HCT116 (cell line): ENCODE data around the gene EPHA10. TPM values are rescaled to one million over a fixed set of nuclear protein-coding genes. Genes with fewer than 3 reads are reported as not detected.

Source experiments
- ATAC-seq: fragments of 200-7000 bp; cut with Tn5 transposase; 2 replicates; pipeline ENCODE4 v1.9.1; 2020; ENCODE audit warnings: mild to moderate bottlenecking, moderate library complexity
- BruUV-seq: library from RNA; stranded (reverse); fragments of 400-500 nt; replicated peaks from 2 replicates; lab custom pipeline; 2021; lab: Mats Ljungman, UMichigan
- CTCF ChIA-PET: fragments of 300-600 bp; sonication (Branson Sonifier 250); formaldehyde crosslinking; loops from one replicate; lab custom pipeline; 2021; ENCODE audit warnings: antibody characterized with exemption; lab: Charles Lee
- POLR2A ChIA-PET: fragments of 300-600, 350-600 bp; sonication (Branson Sonifier 250); formaldehyde crosslinking; loops from one replicate; lab custom pipeline; 2021; ENCODE audit warnings: antibody characterized with exemption; lab: Charles Lee
- RAD21 ChIA-PET, 2 experiments: fragments of 300-600 bp; sonication (Branson Sonifier 250); formaldehyde crosslinking; loops; one replicate each; lab custom pipeline; 2023; ENCODE audit warnings: low total read pairs in 2 of 2; ENCODE audit not compliant: uncharacterized antibody in 2 of 2, unreplicated experiment in 2 of 2, low non-redundant PET in 1 of 2; lab: Charles Lee
- DNase-seq: peaks from one replicate; pipeline ENCODE4 v3.0.0-alpha.2; 2010; ENCODE audit warnings: low read depth, low spot score
- H2AFZ ChIP-seq: fragments of 200-600 bp; shearing (Covaris generic), sonication (generic); 2 replicates; pipeline ENCODE4 v1.6.1; 2017; ENCODE audit warnings: low read depth, mixed run types, mixed read lengths, antibody characterized with exemption, low read length; ENCODE audit not compliant: poor library complexity, severe bottlenecking
- H3K27ac ChIP-seq: 2 replicates; pipeline ENCODE4 v1.5.1; 2012; ENCODE audit warnings: low read depth, low read length
- H3K27me3 ChIP-seq: fragments of 200-600 bp; sonication (generic); 2 replicates; pipeline ENCODE4 v1.6.1; 2016; ENCODE audit warnings: mixed run types, low read length, mixed read lengths; ENCODE audit not compliant: insufficient read depth
- H3K36me3 ChIP-seq, 2 experiments: fragments of 200-500 bp in 1 of 2; fragments of 200-600 bp in 1 of 2; sonication (Bioruptor generic) in 1 of 2; sonication (generic) in 1 of 2; 2 replicates each; pipeline versions ENCODE4 v1.5.1 to v1.6.1; 2014 to 2016; ENCODE audit warnings: low read length in 2 of 2, inconsistent platforms in 1 of 2, mixed read lengths in 1 of 2, mixed run types in 1 of 2; ENCODE audit not compliant: insufficient read depth in 2 of 2, control insufficient read depth in 1 of 2
- H3K4me1 ChIP-seq, 2 experiments: fragments of 200-600 bp in 1 of 2; sonication (generic) in 1 of 2; 2 replicates each; pipeline versions ENCODE4 v1.5.1 to v1.6.1; 2012 to 2017; ENCODE audit warnings: low read length in 2 of 2, inconsistent platforms in 1 of 2, mild to moderate bottlenecking in 1 of 2, mixed read lengths in 1 of 2, mixed run types in 1 of 2, moderate library complexity in 1 of 2; ENCODE audit not compliant: insufficient read depth in 2 of 2, control insufficient read depth in 1 of 2
- H3K4me2 ChIP-seq: fragments of 200-600 bp; sonication (generic); 2 replicates; pipeline ENCODE4 v1.6.1; 2017; ENCODE audit warnings: mixed run types, low read length, mixed read lengths
- H3K4me3 ChIP-seq, 2 experiments: fragments of 200-600 bp in 1 of 2; sonication (generic) in 1 of 2; replicated peaks in 1 of 2; 2 replicates each; pipeline ENCODE4 v1.5.1; 2011 to 2016; ENCODE audit warnings: low read length in 2 of 2, control low read depth in 1 of 2, low read depth in 1 of 2, mild to moderate bottlenecking in 1 of 2, mixed read lengths in 1 of 2, mixed run types in 1 of 2
- H3K79me2 ChIP-seq: fragments of 200-600 bp; sonication (generic); 2 replicates; pipeline ENCODE4 v1.6.1; 2017; ENCODE audit warnings: mild to moderate bottlenecking, mixed run types, low read length, moderate library complexity, mixed read lengths; ENCODE audit not compliant: insufficient read depth
- H3K9ac ChIP-seq: fragments of 200-600 bp; sonication (generic); 2 replicates; pipeline ENCODE4 v1.6.1; 2016; ENCODE audit warnings: low read length, mixed read lengths
- H3K9me2 ChIP-seq: fragments of 200-600 bp; sonication (generic), shearing (Covaris generic); 2 replicates; pipeline ENCODE4 v1.6.1; 2017; ENCODE audit warnings: mixed run types, mild to moderate bottlenecking, moderate library complexity; ENCODE audit not compliant: insufficient read depth
- H3K9me3 ChIP-seq, 2 experiments: fragments of 200-500 bp in 1 of 2; fragments of 200-600 bp in 1 of 2; sonication (Bioruptor generic) in 1 of 2; sonication (generic) in 1 of 2; 2 replicates each; pipeline ENCODE4 v1.6.1; 2014 to 2017; ENCODE audit warnings: low read length in 2 of 2, mixed read lengths in 2 of 2, inconsistent platforms in 1 of 2, low read depth in 1 of 2, mild to moderate bottlenecking in 1 of 2, mixed run types in 1 of 2, moderate library complexity in 1 of 2; ENCODE audit not compliant: control insufficient read depth in 1 of 2, insufficient read depth in 1 of 2
- H4K20me1 ChIP-seq: fragments of 200-600 bp; sonication (generic), shearing (Covaris generic); 2 replicates; pipeline ENCODE4 v1.6.1; 2017; ENCODE audit warnings: mixed run types, mild to moderate bottlenecking, moderate library complexity; ENCODE audit not compliant: insufficient read depth
- ATF3 ChIP-seq: IDR thresholded peaks from 2 replicates; pipeline ENCODE4 v1.6.1; 2012
- CEBPB ChIP-seq: IDR thresholded peaks from 2 replicates; pipeline ENCODE4 v1.6.1; 2012; ENCODE audit warnings: low read depth
- EGR1 ChIP-seq: IDR thresholded peaks from 2 replicates; pipeline ENCODE4 v1.6.1; 2012; ENCODE audit warnings: low read depth
- ELF1 ChIP-seq: IDR thresholded peaks from 2 replicates; pipeline ENCODE4 v1.6.1; 2012; ENCODE audit warnings: low read depth, borderline replicate concordance
- EZH2 ChIP-seq: fragments of 200-600 bp; sonication (generic); IDR thresholded peaks from 2 replicates; pipeline ENCODE4 v1.6.1; 2017; ENCODE audit warnings: antibody characterized with exemption, mixed run types
- FOSL1 ChIP-seq: IDR thresholded peaks from 2 replicates; pipeline ENCODE4 v1.6.1; 2012; ENCODE audit warnings: low read depth
- JUND ChIP-seq: IDR thresholded peaks from 2 replicates; pipeline ENCODE4 v1.6.1; 2012
- MAX ChIP-seq: IDR thresholded peaks from 2 replicates; pipeline ENCODE4 v1.6.1; 2012
- POLR2A ChIP-seq: IDR thresholded peaks from 2 replicates; pipeline ENCODE4 v1.7.0; 2011; ENCODE audit warnings: borderline replicate concordance; ENCODE audit not compliant: insufficient read depth, insufficient read length; ENCODE audit errors: extremely low read depth
- POLR2AphosphoS5 ChIP-seq: IDR thresholded peaks from 2 replicates; pipeline ENCODE4 v1.6.1; 2011; ENCODE audit warnings: mild to moderate bottlenecking, low read depth, low read length, moderate library complexity
- RAD21 ChIP-seq: IDR thresholded peaks from 2 replicates; pipeline ENCODE4 v1.6.1; 2012; ENCODE audit warnings: low read depth, mild to moderate bottlenecking
- REST ChIP-seq: IDR thresholded peaks from 2 replicates; pipeline ENCODE4 v1.6.1; 2012; ENCODE audit warnings: low read depth
- SIN3A ChIP-seq: IDR thresholded peaks from 2 replicates; pipeline ENCODE4 v1.6.1; 2012; ENCODE audit warnings: low read depth
- SP1 ChIP-seq: IDR thresholded peaks from 2 replicates; pipeline ENCODE4 v1.6.1; 2012; ENCODE audit warnings: low read depth
- SRF ChIP-seq: IDR thresholded peaks from 2 replicates; pipeline ENCODE4 v1.6.1; 2012; ENCODE audit warnings: low read depth
- TCF7L2 ChIP-seq: IDR thresholded peaks from 2 replicates; pipeline ENCODE4 v1.7.0; 2011; ENCODE audit warnings: borderline replicate concordance, inconsistent platforms; ENCODE audit not compliant: insufficient read depth, insufficient read length; ENCODE audit errors: extremely low read depth
- YY1 ChIP-seq: IDR thresholded peaks from 2 replicates; pipeline ENCODE4 v1.6.1; 2011; ENCODE audit warnings: low read length, low read depth, moderate library complexity, mild to moderate bottlenecking; ENCODE audit not compliant: insufficient replicate concordance; ENCODE audit errors: extremely low read depth
- ZFX ChIP-seq: fragments of 450-650 bp; IDR thresholded peaks from 2 replicates; pipeline ENCODE4 v1.6.1; 2017
- ZNF274 ChIP-seq: fragments of 200-500 bp; sonication (Bioruptor generic); IDR thresholded peaks from 2 replicates; pipeline ENCODE4 v1.6.1; 2014; ENCODE audit warnings: mild to moderate bottlenecking, low read depth, low read length, inconsistent platforms
- intact Hi-C: fragments of 100-400 bp; cut with micrococcal nuclease; formaldehyde crosslinking; loops from 2 replicates; pipeline ENCODE4 v1.10.0; 2022
- total RNA-seq: library from RNA; stranded (reverse); gene quantifications from one replicate; pipeline ENCODE4 v1.2.1, GENCODE V29; 2021; ENCODE audit not compliant: unreplicated experiment

EPHA10 gene
- total RNA-seq, 1 experiment from 2014 or later, result 6.5 TPM

GRCh38 chr1:37728416-37728815 is 36.5 kb downstream of the EPHA10 start:
- H3K9me3 ChIP-seq, result no peaks in the 10 kb centered on the region
- ChIA-PET CTCF (no interaction called here), POLR2A (no interaction called here), RAD21 (no interaction called here)
- BruUV-seq, result no TSS peak
- ATAC-seq (no peak), DNase-seq (no peak)
- H4K20me1 ChIP-seq, result no peaks in the 10 kb centered on the region
- intact Hi-C loops, result no loop called here
- peaks cover 0 to 5% of the 10 kb centered on the region in 2 experiments; a peak in 1 of 4 replicates for H3K4me1 ChIP-seq
- H3K36me3 ChIP-seq, result no peaks in the 10 kb centered on the region
- no peak overlapping the region for H3K4me3 ChIP-seq
- no peaks in the 10 kb centered on the region for H3K9me2 ChIP-seq
- no peak overlapping the region for H3K9ac ChIP-seq
- no peaks in the 10 kb centered on the region for H3K79me2 ChIP-seq
- H3K27ac ChIP-seq, result no peak overlapping the region
- H3K27me3 ChIP-seq, result no peaks in the 10 kb centered on the region; the same call in 1 of the 2 replicates
- no peak overlapping the region for H3K4me2 ChIP-seq
- H2AFZ ChIP-seq, result no peak overlapping the region
- TF ChIP-seq SIN3A, result no peak
- TF ChIP-seq TCF7L2, result no peak
- TF ChIP-seq ELF1, result no peak
- no peak for TF ChIP-seq RAD21
- no peak for TF ChIP-seq FOSL1
- no peak for TF ChIP-seq POLR2AphosphoS5
- TF ChIP-seq ZNF274, result no peak
- no peak for TF ChIP-seq ATF3
- TF ChIP-seq POLR2A, result no peak
- no peak for TF ChIP-seq EGR1
- TF ChIP-seq REST, result no peak
- no peak for TF ChIP-seq ZFX
- no peak for TF ChIP-seq YY1
- TF ChIP-seq SRF, result no peak
- TF ChIP-seq MAX, result no peak
- no peak for TF ChIP-seq JUND
- TF ChIP-seq SP1, result no peak
- no peak for TF ChIP-seq CEBPB
- no peak for TF ChIP-seq EZH2
